Measurements from ENCODE around the gene MBNL1. TPM values are rescaled to one million over a fixed set of nuclear protein-coding genes. Genes with fewer than 3 reads are reported as not detected.
"Not testable (repeated sequence)": the region's sequence is repeated elsewhere in the genome, so short reads cannot be mapped to it uniquely, and the experiment has no call there.

The MBNL1 gene
- total RNA-seq, 4 donors from 2014 or later: 152 to 286 (median 228) TPM

DNA sequence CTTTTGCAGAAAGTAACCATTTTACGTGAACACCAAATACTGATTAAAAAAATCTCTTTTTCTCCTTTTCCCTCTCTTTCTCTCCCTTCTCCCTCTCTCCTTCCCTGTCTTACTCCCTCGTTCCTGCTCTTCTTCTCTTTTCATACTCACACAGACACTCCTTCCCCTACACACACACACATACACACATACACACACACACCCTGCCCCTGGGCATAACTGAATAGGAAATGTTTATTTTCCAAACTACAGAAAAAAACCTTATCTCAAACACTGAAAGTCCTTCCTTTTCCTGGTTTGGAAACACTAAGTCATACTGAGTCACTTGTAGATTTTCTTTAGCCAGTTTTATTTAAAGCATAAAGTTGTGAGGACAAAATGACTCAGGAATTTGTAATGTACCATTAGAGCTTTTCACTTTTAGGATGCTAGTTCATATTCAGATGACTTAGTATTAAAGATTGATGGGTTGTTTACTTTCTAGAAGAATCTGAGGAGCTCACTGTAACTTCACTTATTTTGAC, 62.4 kb downstream of the MBNL1 start:
- DNase-seq (ENCODE audit: low spot score in 2 of 2): no peak
- WGBS, 2 donors: 44 to 45% methylated on average over 2 of the region's 2 CpGs
- intact Hi-C loops (cut with DNase I; ENCODE audit: low total_unique reads): no loop called here
- TF ChIP-seq CTCF (IDR thresholded peaks at IDR 0.05) (no peak), POLR2A (IDR thresholded peaks at IDR 0.05) (no peak)
- no peak overlapping the region for H3K4me3 ChIP-seq (ENCODE audit: low read depth, poor library complexity, severe bottlenecking)

DNA sequence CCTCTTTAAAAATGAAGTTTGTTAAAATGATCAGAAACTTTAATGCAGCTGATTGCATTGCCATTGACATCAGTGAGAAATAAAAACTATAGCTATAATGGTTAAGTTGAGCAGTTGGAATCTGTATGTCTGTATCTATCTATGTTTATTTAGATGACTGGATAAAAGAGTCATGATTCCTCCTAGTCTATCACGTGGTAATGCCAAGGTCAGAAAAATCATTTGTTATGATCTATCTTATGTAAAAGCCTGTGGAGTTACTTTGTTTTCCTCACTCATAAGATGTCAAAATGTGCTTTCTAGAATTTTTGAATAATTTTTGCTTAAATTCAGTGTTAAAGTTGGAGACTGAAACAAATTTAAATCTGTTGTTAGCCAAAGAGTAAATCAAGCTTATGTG, 63.3 kb downstream of the MBNL1 start:
- TF ChIP-seq POLR2A (IDR thresholded peaks at IDR 0.05) (no peak), CTCF (IDR thresholded peaks at IDR 0.05) (no peak)
- WGBS, 2 donors: 38 to 49% methylated on average over 1 of the region's 1 CpG
- no peak overlapping the region for H3K4me3 ChIP-seq (ENCODE audit: low read depth, poor library complexity, severe bottlenecking)
- intact Hi-C loops (cut with DNase I; ENCODE audit: low total_unique reads): no loop called here
- DNase-seq (ENCODE audit: low spot score in 2 of 2): no peak

DNA sequence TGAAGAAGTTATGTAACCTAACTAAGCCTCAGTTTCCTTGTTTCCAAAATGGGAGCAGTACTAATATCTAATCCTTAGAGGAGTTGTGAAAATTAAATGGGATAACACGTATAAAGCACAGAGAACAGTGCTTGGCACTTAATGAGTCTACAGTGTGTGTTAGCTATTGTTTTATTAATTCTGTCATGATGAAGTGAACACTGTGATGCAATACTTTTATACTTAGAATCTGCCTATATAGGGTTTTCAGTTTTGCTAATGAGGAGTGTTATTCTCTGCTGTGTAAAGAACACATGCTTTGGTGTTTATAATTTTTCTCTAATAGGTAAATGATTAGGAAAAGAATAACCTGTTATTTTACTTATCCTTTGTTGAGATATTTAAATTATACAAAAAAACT, 65.2 kb downstream of the MBNL1 start:
- WGBS, 2 donors: 71 to 72% methylated on average over 1 of the region's 1 CpG

DNA sequence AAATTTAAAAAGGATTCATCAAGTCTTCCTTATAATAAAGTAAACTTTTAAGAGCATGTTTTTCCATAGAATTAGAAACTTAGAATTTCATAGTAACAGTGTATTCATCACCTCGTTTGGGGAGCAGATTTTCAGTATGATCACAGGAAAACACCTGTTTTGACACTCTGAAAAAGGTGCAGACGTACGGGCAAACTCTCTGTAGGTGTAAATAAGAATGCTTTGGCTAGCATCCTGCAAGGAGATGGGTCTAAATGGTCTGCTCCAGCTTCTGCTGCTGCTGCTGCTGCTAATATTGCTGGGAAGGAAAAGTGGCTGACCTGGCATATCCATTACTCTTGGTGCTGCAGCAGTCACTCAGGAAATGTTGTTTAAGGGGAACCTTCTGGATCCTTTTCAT, 66.0 kb downstream of the MBNL1 start:
- TF ChIP-seq CTCF (IDR thresholded peaks at IDR 0.05): no peak
- no peak for TF ChIP-seq POLR2A (IDR thresholded peaks at IDR 0.05)
- no peak overlapping the region for H3K4me3 ChIP-seq (ENCODE audit: low read depth, poor library complexity, severe bottlenecking)
- DNase-seq (ENCODE audit: low spot score in 2 of 2): no peak
- intact Hi-C loops (cut with DNase I; ENCODE audit: low total_unique reads): no loop called here
- WGBS, 2 donors: 83 to 89% methylated on average over 3 of the region's 3 CpGs

More for the DNA sequence above, 65.2 kb downstream of the MBNL1 start:
- DNase-seq (ENCODE audit: low spot score in 2 of 2): no peak
- no peak overlapping the region for H3K4me3 ChIP-seq (ENCODE audit: low read depth, poor library complexity, severe bottlenecking)
- no peak for TF ChIP-seq POLR2A (IDR thresholded peaks at IDR 0.05)
- TF ChIP-seq CTCF (IDR thresholded peaks at IDR 0.05): no peak
- intact Hi-C loops (cut with DNase I; ENCODE audit: low total_unique reads): no loop called here

DNA sequence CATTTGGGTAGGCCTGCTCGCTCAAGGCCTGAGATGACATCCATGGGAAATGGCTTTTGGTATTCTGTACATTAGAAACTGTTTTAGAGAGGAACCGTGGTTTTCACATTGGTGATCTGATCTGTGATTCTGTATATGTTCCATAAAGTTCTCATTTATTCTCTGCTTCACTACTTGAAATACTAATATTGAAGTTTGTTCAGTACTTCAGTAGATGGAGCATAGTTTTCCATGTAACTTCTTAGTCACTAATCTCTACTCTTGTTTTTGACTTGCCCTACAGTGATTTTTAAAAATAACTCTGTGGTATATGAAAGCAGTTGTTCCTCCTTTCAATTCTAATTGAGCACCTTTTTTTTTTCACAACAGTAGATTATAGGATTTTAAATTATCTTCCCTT, 66.5 kb downstream of the MBNL1 start:
- WGBS, 2 donors: 96 to 97% methylated on average over 2 of the region's 2 CpGs
- TF ChIP-seq POLR2A (IDR thresholded peaks at IDR 0.05): no peak
- TF ChIP-seq CTCF (IDR thresholded peaks at IDR 0.05): no peak
- intact Hi-C loops (cut with DNase I; ENCODE audit: low total_unique reads): no loop called here
- H3K4me3 ChIP-seq (ENCODE audit: low read depth, poor library complexity, severe bottlenecking): no peak overlapping the region
- no peak for DNase-seq (ENCODE audit: low spot score in 2 of 2)

DNA sequence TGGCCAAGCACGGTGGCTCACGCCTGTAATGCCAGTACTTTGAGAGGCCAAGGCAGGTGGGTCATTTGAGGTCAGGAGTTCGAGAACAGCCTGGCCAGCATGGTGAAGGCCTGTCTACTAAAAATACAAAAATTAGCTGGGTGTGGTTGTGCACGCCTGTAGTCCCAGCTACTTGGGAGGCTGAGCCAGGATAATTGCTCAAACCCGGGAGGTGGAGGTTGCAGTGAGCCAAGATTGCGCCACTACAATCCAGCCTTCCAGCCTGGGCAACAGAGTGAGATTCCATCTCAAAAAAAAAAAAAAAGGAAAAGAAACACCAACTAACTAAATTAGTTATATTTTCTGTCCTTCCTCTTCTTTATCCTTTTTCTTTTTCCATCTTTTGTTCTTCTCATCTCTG, 68.6 kb downstream of the MBNL1 start:
- intact Hi-C loops (cut with DNase I; ENCODE audit: low total_unique reads): not testable (repeated sequence)

More for the DNA sequence above, 68.6 kb downstream of the MBNL1 start:
- not testable (repeated sequence) for DNase-seq (ENCODE audit: low spot score in 2 of 2); H3K4me3 ChIP-seq (ENCODE audit: low read depth, poor library complexity, severe bottlenecking)
- WGBS, 2 donors: 66 to 71% methylated on average over 6 of the region's 6 CpGs
